Measurements from ENCODE around the gene GCN1. TPM values are rescaled to one million over a fixed set of nuclear protein-coding genes. Genes with fewer than 3 reads are reported as not detected.

GCN1 gene
- total RNA-seq, 1 donor from 2014 or later, result 49.0 TPM

DNA sequence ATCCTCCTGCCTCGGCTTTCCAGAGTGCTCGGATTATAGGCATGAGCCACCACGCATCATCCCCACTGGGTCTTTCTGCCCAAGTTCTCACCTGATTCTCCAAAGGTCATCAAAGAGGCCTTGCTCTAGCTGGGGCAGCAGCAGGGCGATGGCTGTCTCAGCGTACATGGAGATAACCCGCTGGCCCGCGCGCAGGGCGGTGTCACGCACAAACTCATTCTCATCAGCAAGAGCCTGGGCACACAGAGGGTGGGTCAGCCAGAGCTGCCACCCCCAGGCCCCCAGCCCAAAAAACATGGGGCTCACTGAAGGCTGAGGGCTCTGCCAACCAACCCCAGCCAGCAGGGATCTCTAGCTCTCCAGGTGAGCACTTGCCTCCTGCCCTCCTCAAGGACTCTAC, 50.3 kb downstream of the GCN1 start:
- no peak for DNase-seq (ENCODE audit: low spot score in 2 of 2)
- no peak overlapping the region for H3K27ac ChIP-seq
- no peaks in the 10 kb centered on the region for H3K9me3 ChIP-seq
- no peaks in the 10 kb centered on the region for H3K27me3 ChIP-seq
- H3K4me1 ChIP-seq, result no peaks in the 10 kb centered on the region
- peaks cover 95 to 96% of the 10 kb centered on the region in 2 donors for H3K36me3 ChIP-seq
- no peak overlapping the region for H3K4me3 ChIP-seq
- TF ChIP-seq, protein P1, sequence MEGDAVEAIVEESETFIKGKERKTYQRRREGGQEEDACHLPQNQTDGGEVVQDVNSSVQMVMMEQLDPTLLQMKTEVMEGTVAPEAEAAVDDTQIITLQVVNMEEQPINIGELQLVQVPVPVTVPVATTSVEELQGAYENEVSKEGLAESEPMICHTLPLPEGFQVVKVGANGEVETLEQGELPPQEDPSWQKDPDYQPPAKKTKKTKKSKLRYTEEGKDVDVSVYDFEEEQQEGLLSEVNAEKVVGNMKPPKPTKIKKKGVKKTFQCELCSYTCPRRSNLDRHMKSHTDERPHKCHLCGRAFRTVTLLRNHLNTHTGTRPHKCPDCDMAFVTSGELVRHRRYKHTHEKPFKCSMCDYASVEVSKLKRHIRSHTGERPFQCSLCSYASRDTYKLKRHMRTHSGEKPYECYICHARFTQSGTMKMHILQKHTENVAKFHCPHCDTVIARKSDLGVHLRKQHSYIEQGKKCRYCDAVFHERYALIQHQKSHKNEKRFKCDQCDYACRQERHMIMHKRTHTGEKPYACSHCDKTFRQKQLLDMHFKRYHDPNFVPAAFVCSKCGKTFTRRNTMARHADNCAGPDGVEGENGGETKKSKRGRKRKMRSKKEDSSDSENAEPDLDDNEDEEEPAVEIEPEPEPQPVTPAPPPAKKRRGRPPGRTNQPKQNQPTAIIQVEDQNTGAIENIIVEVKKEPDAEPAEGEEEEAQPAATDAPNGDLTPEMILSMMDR (IDR thresholded peaks at IDR 0.05), result no peak
- intact Hi-C loops (cut with DNase I), result no loop called here

DNA sequence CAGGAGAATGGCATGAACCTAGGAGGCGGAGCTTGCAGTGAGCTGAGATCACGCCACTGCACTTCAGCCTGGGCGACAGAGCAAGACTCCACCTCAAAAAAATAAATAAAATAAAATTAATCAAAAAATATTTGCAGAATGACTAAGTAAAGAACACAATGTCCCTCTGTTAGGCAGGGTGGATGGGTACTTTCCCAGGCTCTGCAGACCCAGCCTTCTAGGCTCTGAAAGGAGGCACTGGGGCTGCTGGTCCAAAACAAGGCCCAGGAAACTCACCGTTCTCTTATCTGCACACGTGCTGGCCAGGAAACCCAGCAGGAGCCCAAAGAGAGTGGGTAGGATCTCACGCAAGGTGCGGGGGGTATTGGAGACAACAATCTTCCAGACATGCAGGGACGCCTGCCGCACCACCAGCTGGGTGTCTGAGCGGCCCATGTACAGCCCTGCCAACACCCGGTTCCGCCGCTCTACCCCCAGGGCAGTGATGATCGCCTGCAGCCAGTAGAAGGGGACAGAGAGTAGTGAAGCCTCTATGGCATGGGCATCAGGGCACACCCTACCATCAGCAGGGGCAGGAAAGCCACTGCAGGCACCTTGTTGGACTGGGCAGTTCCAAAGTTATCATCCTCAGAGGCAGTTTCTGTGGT, 52.2 kb downstream of the GCN1 start:
- no peaks in the 10 kb centered on the region for H3K27me3 ChIP-seq
- peaks cover 96 to 97% of the 10 kb centered on the region in 2 donors for H3K36me3 ChIP-seq
- H3K4me3 ChIP-seq, result no peak overlapping the region
- no peak for DNase-seq (ENCODE audit: low spot score in 2 of 2)
- H3K4me1 ChIP-seq, result no peaks in the 10 kb centered on the region
- intact Hi-C loops (cut with DNase I), result no loop called here
- H3K9me3 ChIP-seq, result no peaks in the 10 kb centered on the region
- TF ChIP-seq, protein P1 (IDR thresholded peaks at IDR 0.05), result no peak
- H3K27ac ChIP-seq, result no peak overlapping the region

DNA sequence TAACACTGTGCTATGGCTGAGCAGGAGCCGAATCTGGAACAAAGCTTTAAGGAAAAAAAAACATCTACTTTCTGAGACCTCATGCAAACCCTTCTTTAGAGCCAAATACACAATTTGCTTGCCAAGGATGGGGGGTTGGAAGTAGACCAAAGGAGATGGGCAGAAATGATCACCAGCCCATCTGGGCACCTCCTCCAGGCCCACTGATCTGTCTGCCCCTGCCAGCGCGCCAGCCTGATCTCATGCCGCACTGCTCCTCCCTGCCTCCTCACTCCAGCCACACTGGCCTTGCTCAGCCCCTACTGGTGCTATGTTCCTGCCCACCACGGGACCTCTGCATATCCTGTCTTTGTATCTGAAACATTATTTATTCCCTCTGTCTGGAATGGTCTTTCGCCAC, 53.2 kb downstream of the GCN1 start:
- H3K4me1 ChIP-seq, result no peaks in the 10 kb centered on the region
- DNase-seq (ENCODE audit: low spot score in 2 of 2), result no peak
- H3K9me3 ChIP-seq, result no peaks in the 10 kb centered on the region
- intact Hi-C loops (cut with DNase I), result no loop called here
- TF ChIP-seq, protein P1 (IDR thresholded peaks at IDR 0.05), result no peak
- peaks cover 96 to 97% of the 10 kb centered on the region in 2 donors for H3K36me3 ChIP-seq
- no peaks in the 10 kb centered on the region for H3K27me3 ChIP-seq
- no peak overlapping the region for H3K4me3 ChIP-seq
- no peak overlapping the region for H3K27ac ChIP-seq

DNA sequence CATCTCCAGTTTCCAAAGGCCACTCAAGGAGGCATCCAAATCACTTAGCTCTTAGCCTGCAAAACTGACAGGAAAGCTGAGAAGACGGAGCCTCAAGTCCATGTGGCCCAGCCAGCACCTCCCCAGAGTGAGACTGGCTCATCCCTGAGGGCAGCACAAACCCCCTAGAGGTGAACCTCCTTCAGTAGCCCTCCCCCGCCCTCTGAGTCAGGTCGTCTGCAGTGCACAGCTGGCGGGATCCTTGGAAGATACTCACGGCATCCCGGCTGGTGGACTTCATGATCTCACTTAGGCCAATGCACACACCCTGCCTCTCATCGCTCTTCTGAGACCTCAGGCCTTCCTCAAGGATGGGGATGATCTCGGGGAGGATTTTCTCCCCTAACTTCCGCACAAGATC, 53.9 kb downstream of the GCN1 start:
- no peak overlapping the region for H3K27ac ChIP-seq
- no peaks in the 10 kb centered on the region for H3K27me3 ChIP-seq
- TF ChIP-seq, protein P1 (IDR thresholded peaks at IDR 0.05), result no peak
- no peaks in the 10 kb centered on the region for H3K4me1 ChIP-seq
- no peak for DNase-seq (ENCODE audit: low spot score in 2 of 2)
- intact Hi-C loops (cut with DNase I), result no loop called here
- no peak overlapping the region for H3K4me3 ChIP-seq
- H3K9me3 ChIP-seq, result no peaks in the 10 kb centered on the region
- H3K36me3 ChIP-seq, result peaks cover 99 to 100% of the 10 kb centered on the region in 2 donors

GRCh38 chr12:120139958-120140357, 54.6 kb downstream of the GCN1 start:
- intact Hi-C loops (cut with DNase I), result no loop called here
- TF ChIP-seq, protein P1 (IDR thresholded peaks at IDR 0.05), result no peak
- H3K27ac ChIP-seq, result no peak overlapping the region
- peaks cover 99 to 100% of the 10 kb centered on the region in 2 donors for H3K36me3 ChIP-seq
- H3K9me3 ChIP-seq, result no peaks in the 10 kb centered on the region
- H3K4me3 ChIP-seq, result no peak overlapping the region
- H3K27me3 ChIP-seq, result no peaks in the 10 kb centered on the region
- DNase-seq (ENCODE audit: low spot score in 2 of 2), result no peak
- H3K4me1 ChIP-seq, result no peaks in the 10 kb centered on the region

DNA sequence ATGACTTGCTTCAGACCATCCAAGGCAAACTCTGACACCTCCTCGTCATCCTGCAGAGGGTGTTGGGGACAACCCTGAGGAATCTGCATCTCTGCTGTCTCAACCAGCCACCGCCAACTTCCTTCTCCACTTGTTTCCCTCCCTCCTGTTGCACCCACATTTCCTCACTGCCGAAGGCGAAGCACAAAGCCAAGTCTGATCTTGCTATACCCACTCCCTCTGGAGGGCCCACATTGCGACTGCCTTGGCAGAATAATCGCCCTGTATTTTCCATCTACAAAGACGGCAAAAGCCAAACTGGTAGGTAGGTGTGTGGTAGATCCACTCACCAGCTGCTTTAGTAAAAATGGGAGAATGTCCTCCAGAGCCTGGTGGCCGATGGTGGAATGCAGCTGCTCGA, 56.1 kb downstream of the GCN1 start:
- intact Hi-C loops (cut with DNase I), result no loop called here
- H3K27me3 ChIP-seq, result no peaks in the 10 kb centered on the region
- H3K9me3 ChIP-seq, result no peaks in the 10 kb centered on the region
- peaks cover 99 to 100% of the 10 kb centered on the region in 2 donors for H3K36me3 ChIP-seq
- no peak overlapping the region for H3K4me3 ChIP-seq
- TF ChIP-seq, protein P1 (IDR thresholded peaks at IDR 0.05), result no peak
- H3K27ac ChIP-seq, result no peak overlapping the region
- DNase-seq (ENCODE audit: low spot score in 2 of 2), result no peak
- H3K4me1 ChIP-seq, result no peaks in the 10 kb centered on the region

Measured in ascending aorta (tissue), 2 donors.